B cell (primary cell): ENCODE measurements around the gene DGKB. TPM values are rescaled to one million over a fixed set of nuclear protein-coding genes. Genes with fewer than 3 reads are reported as not detected.

Experiments used
- ATAC-seq: fragments of 200-7000 bp; cut with Tn5 transposase; one replicate; pipeline ENCODE4 v1.10.0; 2021; ENCODE audit warnings: low read depth, mild to moderate bottlenecking, moderate number of reproducible peaks, moderate library complexity
- CTCF ChIA-PET: fragments of 350-600 bp; sonication (Branson Sonifier 250); formaldehyde crosslinking; loops from one replicate; lab custom pipeline; 2021; ENCODE audit warnings: antibody characterized with exemption, inconsistent platforms; lab: Charles Lee
- POLR2A ChIA-PET: fragments of 350-600 bp; sonication (Branson Sonifier 250); formaldehyde crosslinking; loops from one replicate; lab custom pipeline; 2021; ENCODE audit warnings: antibody characterized with exemption; lab: Charles Lee
- DNase-seq: peaks from one replicate; pipeline ENCODE4 v3.0.0; 2013
- H2AFZ ChIP-seq: 2 replicates; pipeline ENCODE4 v1.6.1; 2012; ENCODE audit warnings: mild to moderate bottlenecking, low read depth, low read length; ENCODE audit not compliant: insufficient read depth, poor library complexity, severe bottlenecking
- H3K27ac ChIP-seq, 2 donors: 1 replicate in 1 of 2; 2 replicates in 1 of 2; pipeline ENCODE4 v1.5.1; 2012 to 2013; ENCODE audit warnings: low read length in 2 of 2, mild to moderate bottlenecking in 2 of 2, moderate library complexity in 1 of 2
- H3K27me3 ChIP-seq, 4 experiments: fragments of 200-600 bp in 1 of 4; sonication (generic) in 1 of 4; replicated peaks in 1 of 4; 1 replicate in 2 of 4; 2 replicates in 2 of 4; pipeline versions ENCODE4 v1.6.1 to v1.7.0; 2013 to 2016; ENCODE audit warnings: low read length in 3 of 4, mild to moderate bottlenecking in 2 of 4, mixed read lengths in 1 of 4, moderate library complexity in 1 of 4; ENCODE audit not compliant: insufficient read depth in 4 of 4, control insufficient read depth in 3 of 4; ENCODE audit errors: control extremely low read depth in 1 of 4
- H3K36me3 ChIP-seq, 2 experiments: replicated peaks in 1 of 2; 1 replicate in 1 of 2; 2 replicates in 1 of 2; pipeline versions ENCODE4 v1.6.1 to v1.7.1; 2013; ENCODE audit warnings: low read length in 1 of 2; ENCODE audit not compliant: insufficient read depth in 2 of 2, control insufficient read depth in 1 of 2; ENCODE audit errors: control extremely low read depth in 1 of 2, extremely low read depth in 1 of 2
- H3K4me1 ChIP-seq, 2 donors: fragments of 200-600 bp in 1 of 2; sonication (generic) in 1 of 2; 1 replicate in 1 of 2; 2 replicates in 1 of 2; pipeline versions ENCODE4 v1.5.1 to v1.6.1; 2013 to 2017; ENCODE audit warnings: low read length in 2 of 2; ENCODE audit not compliant: control insufficient read depth in 2 of 2, insufficient read depth in 2 of 2
- H3K4me2 ChIP-seq: replicated peaks from 2 replicates; pipeline ENCODE3; 2012; ENCODE audit warnings: mild to moderate bottlenecking, low read depth, low read length; ENCODE audit not compliant: poor library complexity, severe bottlenecking
- H3K4me3 ChIP-seq, 5 experiments: fragments of 200-600 bp in 1 of 5; sonication (generic) in 1 of 5; 1 replicate in 3 of 5; 2 replicates in 2 of 5; pipeline versions ENCODE4 v1.5.1 to v1.7.0; 2011 to 2016; ENCODE audit warnings: low read length in 4 of 5, mild to moderate bottlenecking in 4 of 5, low read depth in 2 of 5, control low read depth in 1 of 5, moderate library complexity in 1 of 5; ENCODE audit not compliant: insufficient read depth in 1 of 5; ENCODE audit errors: control extremely low read depth in 1 of 5, extremely low read depth in 1 of 5
- H3K79me2 ChIP-seq: fragments of 200-600 bp; sonication (generic); one replicate; pipeline ENCODE4 v1.6.0; 2016; ENCODE audit warnings: low read length; ENCODE audit not compliant: control insufficient read depth, insufficient read depth
- H3K9ac ChIP-seq: fragments of 200-600 bp; sonication (generic); 2 replicates; pipeline ENCODE4 v1.6.1; 2017; ENCODE audit warnings: mild to moderate bottlenecking, low read length, moderate library complexity
- H3K9me3 ChIP-seq, 3 donors: one replicate each; pipeline versions ENCODE4 v1.6.1 to v1.7.1; 2013; ENCODE audit warnings: low read length in 2 of 3; ENCODE audit not compliant: control insufficient read depth in 2 of 3, insufficient read depth in 1 of 3; ENCODE audit errors: control extremely low read depth in 1 of 3
- H4K20me1 ChIP-seq: 2 replicates; pipeline ENCODE4 v1.6.0; 2012; ENCODE audit warnings: mild to moderate bottlenecking, low read length; ENCODE audit not compliant: insufficient read depth, control insufficient read depth, poor library complexity, severe bottlenecking
- H3K27ac Mint-ChIP-seq: one replicate; pipeline ENCODE4 v1.8.0; 2021; ENCODE audit warnings: mixed read lengths
- H3K27me3 Mint-ChIP-seq: one replicate; pipeline ENCODE4 v1.8.0; 2021; ENCODE audit warnings: mixed read lengths
- H3K4me1 Mint-ChIP-seq: one replicate; pipeline ENCODE4 v1.8.0; 2021; ENCODE audit warnings: mixed read lengths
- H3K4me3 Mint-ChIP-seq: one replicate; pipeline ENCODE4 v1.8.0; 2021; ENCODE audit warnings: mixed read lengths
- H3K9me3 Mint-ChIP-seq: one replicate; pipeline ENCODE4 v1.8.0; 2022; ENCODE audit warnings: mixed read lengths; ENCODE audit not compliant: insufficient read depth
- EZH2 ChIP-seq: IDR thresholded peaks from 2 replicates; pipeline ENCODE4 v1.6.1; 2012; ENCODE audit warnings: borderline replicate concordance, low read depth, mild to moderate bottlenecking, moderate library complexity, low read length; ENCODE audit not compliant: insufficient read depth, poor library complexity, severe bottlenecking
- WGBS: methylation state at CpG from one replicate; pipeline ENCODE4 v1.1.5; 2013; ENCODE audit warnings: missing lambda C conversion rate; ENCODE audit not compliant: insufficient coverage; 5-methylcytosine and 5-hydroxymethylcytosine counted together
- intact Hi-C: fragments of 100-400 bp; cut with micrococcal nuclease; formaldehyde crosslinking; loops from one replicate; pipeline ENCODE4 v1.10.0; 2022
- polyA plus RNA-seq: library from polyadenylated mRNA; depleted of rRNA; stranded (reverse); fragments of >200 nt; gene quantifications from 2 replicates; pipeline ENCODE4 v1.2.3, GENCODE V29; 2012
- total RNA-seq, 2 donors: library from RNA; stranded (reverse); fragments of 120-200 nt in 1 of 2; gene quantifications; 1 replicate in 1 of 2; 2 replicates in 1 of 2; pipeline versions ENCODE4 v1.2.3 to v1.2.4, GENCODE V29; 2013 to 2022
- TF ChIP-seq, protein P1 (sequence below): fragments of 200-600 bp; IDR thresholded peaks from one replicate; pipeline ENCODE4 v1.8.0; 2022; ENCODE audit warnings: antibody characterized with exemption, mild to moderate bottlenecking

The DGKB gene
- total and polyA plus RNA-seq, 2 donors (not counting 1 experiment from before 2014, with no cell fraction given) = not detected

DNA sequence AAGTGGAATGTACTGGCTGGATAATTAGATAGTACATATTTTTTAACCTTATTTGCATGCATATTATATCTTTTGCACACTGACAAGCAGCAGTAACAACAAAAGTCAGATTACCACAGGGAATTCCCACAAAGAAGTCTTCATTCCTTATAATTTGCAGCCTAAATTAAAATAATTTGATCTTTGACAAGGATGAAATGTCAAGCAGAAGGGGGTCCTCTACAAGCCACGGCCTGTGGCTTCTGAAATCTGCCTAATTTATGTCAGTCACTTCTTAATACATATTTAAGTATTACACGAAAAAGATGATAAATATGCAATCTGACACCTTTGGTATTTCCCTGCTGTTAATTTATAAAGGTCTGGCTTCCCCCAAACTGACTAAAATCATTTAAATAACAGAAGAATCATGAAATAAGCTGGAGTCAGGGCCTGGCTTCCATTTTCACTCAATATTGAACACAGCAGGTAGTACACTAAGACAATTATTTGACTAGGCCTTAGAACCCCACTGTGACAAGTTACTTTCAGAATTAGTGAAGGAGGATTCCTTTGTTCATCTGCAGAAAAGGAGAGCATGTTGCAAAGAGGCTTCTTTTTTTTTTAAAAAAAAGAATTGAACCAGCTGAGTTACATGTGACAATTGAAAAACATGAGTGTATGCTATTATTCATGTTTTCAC is 562.0 kb downstream of the DGKB start:
- TF ChIP-seq, protein P1, sequence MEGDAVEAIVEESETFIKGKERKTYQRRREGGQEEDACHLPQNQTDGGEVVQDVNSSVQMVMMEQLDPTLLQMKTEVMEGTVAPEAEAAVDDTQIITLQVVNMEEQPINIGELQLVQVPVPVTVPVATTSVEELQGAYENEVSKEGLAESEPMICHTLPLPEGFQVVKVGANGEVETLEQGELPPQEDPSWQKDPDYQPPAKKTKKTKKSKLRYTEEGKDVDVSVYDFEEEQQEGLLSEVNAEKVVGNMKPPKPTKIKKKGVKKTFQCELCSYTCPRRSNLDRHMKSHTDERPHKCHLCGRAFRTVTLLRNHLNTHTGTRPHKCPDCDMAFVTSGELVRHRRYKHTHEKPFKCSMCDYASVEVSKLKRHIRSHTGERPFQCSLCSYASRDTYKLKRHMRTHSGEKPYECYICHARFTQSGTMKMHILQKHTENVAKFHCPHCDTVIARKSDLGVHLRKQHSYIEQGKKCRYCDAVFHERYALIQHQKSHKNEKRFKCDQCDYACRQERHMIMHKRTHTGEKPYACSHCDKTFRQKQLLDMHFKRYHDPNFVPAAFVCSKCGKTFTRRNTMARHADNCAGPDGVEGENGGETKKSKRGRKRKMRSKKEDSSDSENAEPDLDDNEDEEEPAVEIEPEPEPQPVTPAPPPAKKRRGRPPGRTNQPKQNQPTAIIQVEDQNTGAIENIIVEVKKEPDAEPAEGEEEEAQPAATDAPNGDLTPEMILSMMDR = no peak
- TF ChIP-seq EZH2 = no peak
- no peaks in the 10 kb centered on the region for H3K79me2 ChIP-seq
- no peak for DNase-seq
- Mint-ChIP-seq H3K9me3 (peaks cover 3% of the 10 kb centered on the region), H3K4me3 (no peak overlapping the region), H3K27ac (no peak overlapping the region), H3K27me3 (no peaks in the 10 kb centered on the region), H3K4me1 (no peaks in the 10 kb centered on the region)
- no peak overlapping the region for H3K4me2 ChIP-seq
- no peak overlapping the region for H3K4me3 ChIP-seq
- no peaks in the 10 kb centered on the region for H3K4me1 ChIP-seq
- no peaks in the 10 kb centered on the region for H3K27me3 ChIP-seq
- no peaks in the 10 kb centered on the region for H4K20me1 ChIP-seq
- ChIA-PET CTCF (no interaction called here), POLR2A (no interaction called here)
- H3K36me3 ChIP-seq = no peaks in the 10 kb centered on the region
- no peak overlapping the region for H3K27ac ChIP-seq
- intact Hi-C loops = no loop called here
- no peak for ATAC-seq
- no peak overlapping the region for H3K9ac ChIP-seq
- H2AFZ ChIP-seq = no peak overlapping the region
- H3K9me3 ChIP-seq = peaks cover 0 to 2% (median 0%) of the 10 kb centered on the region in 3 donors
- WGBS = no CpG with 5 or more reads among the region's 2 CpGs

DNA sequence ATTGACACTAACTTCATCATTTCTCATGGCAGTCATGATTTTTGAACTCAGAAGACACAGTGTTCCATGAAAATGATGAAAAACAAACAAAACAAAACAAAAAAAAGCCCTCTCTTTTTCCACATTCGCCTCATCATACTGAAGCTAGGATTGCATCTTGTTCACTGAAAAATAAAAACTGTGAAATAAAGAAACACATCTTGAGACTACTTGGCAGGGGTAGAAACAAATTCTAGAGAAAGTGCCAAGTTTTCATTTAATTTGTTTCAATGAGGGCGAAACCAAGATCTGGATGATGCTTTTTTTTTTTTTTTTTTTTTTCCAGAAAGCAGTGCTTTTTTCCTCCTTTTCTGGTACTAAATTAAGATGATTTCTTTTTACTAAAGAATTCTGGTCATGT is 562.7 kb downstream of the DGKB start:
- H3K4me3 Mint-ChIP-seq = no peak overlapping the region
- H3K27me3 ChIP-seq = no peaks in the 10 kb centered on the region
- H3K9me3 ChIP-seq = peaks cover 0 to 2% (median 0%) of the 10 kb centered on the region in 3 donors
- H3K27ac Mint-ChIP-seq = no peak overlapping the region
- POLR2A ChIA-PET = no interaction called here
- no peak overlapping the region for H3K4me2 ChIP-seq
- no peaks in the 10 kb centered on the region for H3K36me3 ChIP-seq
- TF ChIP-seq EZH2 = no peak
- TF ChIP-seq, protein P1 = no peak
- DNase-seq = no peak
- no peaks in the 10 kb centered on the region for H3K4me1 Mint-ChIP-seq
- WGBS = no CpG with 5 or more reads among the region's 2 CpGs
- no peak for ATAC-seq
- H3K4me3 ChIP-seq = no peak overlapping the region
- no peaks in the 10 kb centered on the region for H3K27me3 Mint-ChIP-seq
- CTCF ChIA-PET = no interaction called here
- no peak overlapping the region for H2AFZ ChIP-seq
- no peak overlapping the region for H3K27ac ChIP-seq
- H3K9ac ChIP-seq = no peak overlapping the region
- H4K20me1 ChIP-seq = no peaks in the 10 kb centered on the region
- intact Hi-C loops = no loop called here
- H3K79me2 ChIP-seq = no peaks in the 10 kb centered on the region
- H3K9me3 Mint-ChIP-seq = peaks cover 3% of the 10 kb centered on the region
- no peaks in the 10 kb centered on the region for H3K4me1 ChIP-seq
